ENCODE data around the gene BRK1.

DNA sequence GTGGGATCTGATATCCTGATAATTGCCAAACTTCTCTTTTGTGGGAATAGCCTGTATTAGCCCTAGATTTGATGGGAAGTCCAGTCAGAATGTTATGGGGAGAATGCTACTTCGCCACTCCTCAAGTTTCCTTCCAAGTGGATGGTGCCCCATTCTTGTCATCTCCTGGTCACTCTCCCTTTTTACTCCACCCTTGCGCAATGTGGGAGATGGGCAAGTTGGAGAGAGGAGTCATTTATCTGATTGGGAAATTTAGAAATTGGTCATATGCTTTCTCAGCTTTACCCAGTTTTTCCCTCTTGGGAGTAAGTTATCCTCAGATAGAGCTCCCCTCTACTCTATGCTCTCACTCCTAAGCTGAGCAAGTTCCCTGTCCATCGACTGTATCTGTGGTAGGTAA, 21.8 kb upstream of the BRK1 start:
- TF ChIP-seq ZNF384 (IDR thresholded peaks at IDR 0.05) (no peak), SP1 (IDR thresholded peaks at IDR 0.05) (no peak), TARDBP (IDR thresholded peaks at IDR 0.05) (no peak), FOXK2 (IDR thresholded peaks at IDR 0.05) (no peak), L3MBTL2 (conservative IDR thresholded peaks at IDR 0.05) (no peak), FOXA1 (IDR thresholded peaks at IDR 0.05) (no peak), BHLHE40 (IDR thresholded peaks at IDR 0.05; ENCODE audit: borderline replicate concordance) (no peak)

All from HEK293T (cell line).